Frontal cortex (tissue), 4 donors: ENCODE data around the gene LGALS7B. TPM values are rescaled to one million over a fixed set of nuclear protein-coding genes. Genes with fewer than 3 reads are reported as not detected.
"Not testable (repeated sequence)": the region's sequence is repeated elsewhere in the genome, so short reads cannot be mapped to it uniquely, and the experiment has no call there.

ENCODE experiments used
- DNase-seq, 2 donors: peaks; one replicate each; pipeline ENCODE4 v3.0.0; 2012; ENCODE audit warnings: low spot score in 2 of 2
- FAIRE-seq: peaks from 2 replicates; lab custom pipeline; 2012; peaks lifted over from hg19 to GRCh38; lab: Jason Lieb, UNC
- total RNA-seq: library from RNA; depleted of rRNA; stranded (reverse); fragments of >200 nt; gene quantifications from one replicate; pipeline ENCODE4 v1.2.3, GENCODE V29; 2014
- donor health status: control.
- donor health status: control.
- donor health status: control.

Gene LGALS7B
- total RNA-seq, 1 donor from 2014 or later, result not detected

DNA sequence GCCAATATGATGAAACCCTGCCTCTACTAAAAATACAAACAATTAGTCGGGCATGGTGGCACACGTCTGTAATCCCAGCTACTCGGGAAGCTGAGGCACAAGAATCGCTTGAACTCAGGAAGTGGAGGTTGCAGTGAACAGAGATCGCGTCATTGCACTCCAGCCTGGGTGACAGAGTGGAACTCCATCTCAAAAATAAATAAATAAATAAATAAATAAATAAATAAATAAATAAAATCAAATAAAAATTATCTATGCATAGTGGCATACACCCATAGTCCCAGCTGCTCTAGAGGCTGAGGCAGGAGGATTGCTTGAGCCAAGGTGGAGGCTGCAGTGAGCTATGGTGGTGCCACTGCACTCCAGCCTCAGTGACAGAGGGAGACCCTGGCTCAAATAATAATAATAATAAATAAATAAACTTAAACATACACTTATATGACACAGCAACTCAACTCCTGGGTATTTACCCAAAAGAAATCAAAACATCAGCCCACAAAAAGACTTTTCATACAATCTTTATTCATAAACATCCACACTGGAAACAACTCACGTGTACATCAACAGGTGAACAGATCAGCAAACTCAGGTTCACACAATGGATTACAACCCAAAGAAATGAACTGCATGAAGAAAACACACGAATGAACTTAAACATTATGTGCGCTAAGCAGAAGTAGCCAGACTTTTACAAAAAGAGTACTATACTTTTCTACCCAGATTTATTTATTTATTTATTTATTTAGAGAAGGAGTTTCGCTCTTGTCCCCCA lies 22.5 kb upstream of the LGALS7B start:
- no peak for FAIRE-seq
- no peak for DNase-seq

DNA sequence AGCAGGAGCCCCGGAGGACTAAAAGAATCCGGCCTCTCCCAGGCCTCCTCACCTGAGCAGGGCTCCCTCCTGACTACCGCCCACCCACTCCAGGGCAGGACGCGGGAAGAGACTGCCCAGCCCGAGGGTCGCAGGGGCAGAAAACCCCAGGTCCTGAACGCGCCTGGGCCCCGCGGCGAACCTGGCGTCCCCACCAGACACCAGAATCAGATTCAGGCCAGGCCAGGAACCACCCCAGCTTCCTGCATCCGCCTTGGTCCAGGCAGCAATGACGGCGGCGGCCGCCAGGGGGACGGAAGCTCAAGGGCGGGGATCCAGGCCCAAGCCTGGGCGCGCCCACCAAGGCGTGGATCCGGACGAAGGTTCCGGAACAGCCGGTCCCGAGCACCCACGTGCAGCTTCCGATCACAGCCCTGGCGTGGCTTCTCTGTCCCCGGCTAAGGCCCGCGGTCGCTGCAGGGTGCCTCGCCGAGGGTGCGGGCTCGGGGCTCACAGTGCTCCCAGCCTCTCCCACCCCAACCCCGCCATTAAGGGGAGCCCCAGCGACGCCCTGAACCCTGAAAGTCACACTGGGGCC lies 19.3 kb upstream of the LGALS7B start:
- FAIRE-seq, result no peak
- DNase-seq, result peak; percentile 72 to 73

DNA sequence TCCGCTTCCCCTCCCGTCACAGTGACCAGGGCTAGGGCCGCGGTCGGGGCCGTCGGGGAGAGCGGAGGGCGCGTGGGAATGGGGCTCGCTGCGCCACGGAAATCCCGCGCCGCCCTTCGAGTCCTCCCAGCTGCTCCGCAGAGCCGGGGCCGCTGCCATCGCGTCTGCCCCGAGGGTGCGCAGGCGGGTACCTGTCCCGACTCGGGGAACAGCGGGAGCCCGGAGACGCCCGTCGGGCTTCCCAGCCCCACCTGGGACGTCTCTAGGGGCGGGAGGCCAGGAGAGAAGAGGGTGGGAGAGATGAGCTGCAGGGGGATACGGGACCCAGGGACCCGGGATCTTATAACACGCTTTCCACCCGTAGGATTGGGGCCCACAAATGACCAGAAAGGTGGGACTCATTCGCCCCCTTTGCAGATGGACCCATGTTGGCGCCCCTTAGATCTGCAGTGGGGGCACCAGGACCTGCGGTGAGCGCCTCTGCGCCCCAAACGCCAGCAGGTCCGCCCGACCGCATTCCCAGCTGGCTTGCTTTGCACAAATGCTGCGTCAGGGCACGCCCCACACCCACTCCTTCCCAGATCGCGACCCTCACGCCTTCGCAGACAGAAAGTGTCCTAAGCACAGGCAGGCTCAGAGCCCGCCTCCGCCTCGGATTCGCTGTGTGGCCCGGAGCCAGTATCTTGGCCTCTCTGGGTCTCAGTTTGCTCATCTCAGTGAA lies 18.6 kb upstream of the LGALS7B start:
- DNase-seq, FAIRE-seq: not testable (repeated sequence)

DNA sequence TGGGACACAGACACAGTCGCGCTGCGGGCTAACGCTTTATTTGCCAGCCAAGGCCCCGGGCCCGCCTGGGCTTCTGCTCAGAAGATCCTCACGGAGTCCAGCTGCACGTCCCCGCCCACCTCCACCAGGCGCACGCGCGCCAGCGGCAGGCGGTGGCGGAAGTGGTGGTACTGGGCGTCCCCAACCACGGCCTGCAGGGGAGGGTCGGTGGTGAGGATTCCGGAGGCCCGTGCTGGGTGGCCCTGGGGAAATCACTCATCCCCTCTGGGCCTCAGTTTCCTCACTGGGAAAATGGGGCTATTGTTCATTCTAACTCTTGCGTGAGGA lies 18.1 kb upstream of the LGALS7B start:
- not testable (repeated sequence) for FAIRE-seq

DNA sequence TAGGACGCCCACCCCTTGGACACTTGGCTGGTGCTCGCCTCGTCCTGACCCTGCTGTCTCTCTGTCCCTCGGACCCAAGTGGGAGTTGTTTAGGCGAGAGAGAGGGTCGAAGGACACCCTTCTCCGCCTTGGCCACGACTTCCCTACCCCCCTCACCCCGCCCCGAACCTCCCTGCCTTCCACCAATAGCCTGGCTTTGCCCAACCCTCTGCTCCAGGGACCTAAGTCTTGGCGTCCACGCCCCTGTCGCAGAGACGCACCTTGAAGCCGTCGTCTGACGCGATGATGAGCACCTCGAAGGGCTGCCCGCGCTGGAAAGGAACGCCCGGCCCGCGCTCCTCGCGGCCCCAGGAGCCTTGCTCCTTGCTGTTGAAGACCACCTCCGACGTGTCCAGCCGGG lies 17.4 kb upstream of the LGALS7B start:
- not testable (repeated sequence) for FAIRE-seq, DNase-seq

More for the DNA sequence above, 18.1 kb upstream of the LGALS7B start:
- DNase-seq, result not testable (repeated sequence)

DNA sequence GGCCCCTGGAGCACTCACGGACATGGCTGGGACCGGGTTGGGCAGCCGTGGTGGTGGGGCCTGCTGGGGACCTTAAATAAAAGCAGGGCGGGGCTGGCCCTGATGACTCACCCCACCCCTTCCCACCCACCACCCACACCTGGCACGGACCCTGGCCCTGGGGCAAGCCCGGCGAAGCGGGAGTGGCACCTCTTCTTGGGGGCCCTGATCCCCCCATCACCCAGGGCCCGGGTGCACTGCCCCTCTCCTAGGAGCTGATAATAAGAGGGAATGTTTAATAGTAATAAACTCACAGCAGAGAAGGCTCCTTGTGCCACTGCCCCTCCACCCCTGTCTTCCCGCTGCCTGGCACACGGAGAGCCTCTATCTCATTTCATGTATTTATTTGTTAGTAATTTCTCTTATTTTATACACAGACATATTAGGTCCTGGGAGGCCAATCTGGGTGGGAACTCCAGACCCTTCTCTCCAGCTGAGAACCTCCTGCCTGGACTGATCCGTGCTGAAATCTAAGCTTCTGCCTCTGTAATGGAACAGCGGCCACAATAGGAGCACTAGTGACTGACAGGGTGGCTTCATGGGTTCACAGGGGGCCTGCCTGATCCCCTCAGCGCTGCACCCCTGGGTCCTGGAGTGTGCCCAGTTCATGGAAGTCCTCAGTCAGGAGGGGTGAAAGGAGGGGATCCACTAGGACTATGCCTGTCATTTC lies 15.4 kb upstream of the LGALS7B start, which contains the start of gene LGALS7:
LGALS7 (minus strand) TSS at position 49 of the 709 bp plus-strand sequence; CDS start at position 24, 25 bp downstream.
- FAIRE-seq (no peak), DNase-seq (no peak)

DNA sequence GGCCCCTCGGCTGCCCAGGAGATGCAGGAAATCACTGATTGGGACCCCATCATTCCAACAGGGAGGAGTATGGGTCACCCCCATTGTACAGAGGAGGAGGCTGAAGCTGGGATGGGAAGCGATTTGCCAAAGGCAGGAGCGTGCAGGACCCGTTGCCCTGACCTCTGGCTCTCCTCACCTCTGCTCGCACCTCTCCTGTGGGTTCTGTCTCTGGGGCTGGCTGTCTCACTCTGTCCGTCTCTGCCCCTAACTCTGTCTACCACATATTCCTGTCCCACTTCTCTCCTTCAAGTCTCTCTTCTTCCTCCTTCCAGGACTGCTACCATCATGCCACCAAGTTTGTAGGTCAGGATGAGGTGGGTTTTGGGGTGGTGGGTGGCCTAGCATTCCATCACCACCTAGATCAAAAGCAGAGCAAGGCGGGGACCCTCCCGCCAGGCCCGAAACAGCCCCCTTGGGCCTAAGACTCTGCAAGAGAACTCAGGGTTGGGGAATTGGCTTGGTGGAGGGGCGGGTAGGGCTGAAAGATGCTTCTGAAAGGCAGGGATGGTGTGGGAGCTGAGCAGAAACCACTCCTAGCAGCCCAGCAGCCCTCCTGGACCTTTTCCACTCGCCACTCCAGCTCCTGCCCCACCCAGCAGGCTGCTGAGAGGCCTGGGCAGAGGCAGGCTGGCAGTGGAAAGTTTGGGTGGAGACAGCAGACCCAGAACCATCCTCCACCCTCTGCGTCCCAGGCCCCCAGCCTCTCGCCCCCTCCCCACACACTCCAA lies 14.6 kb upstream of the LGALS7B start:
- FAIRE-seq, result no peak
- DNase-seq, result no peak

DNA sequence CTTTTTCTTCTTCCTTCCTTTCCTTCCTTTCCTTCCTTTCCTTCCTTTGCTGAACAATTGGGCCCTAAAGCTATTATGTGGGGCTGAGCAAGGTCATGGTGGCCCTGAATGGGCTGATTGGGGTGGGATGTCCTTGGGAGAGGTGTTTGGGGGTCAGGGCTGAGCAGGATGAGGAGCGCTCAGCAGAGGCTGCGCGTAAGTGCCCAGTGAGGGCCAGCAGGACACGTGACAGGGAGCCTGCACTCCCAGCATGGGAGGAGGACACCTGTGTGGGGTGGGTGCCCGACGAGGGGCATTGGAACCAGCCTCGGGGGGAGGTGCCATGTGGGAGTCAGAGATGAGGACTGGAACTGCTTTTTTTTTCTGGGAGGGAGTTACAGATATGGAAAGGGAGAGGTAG lies 10.3 kb upstream of the LGALS7B start:
- DNase-seq (no peak), FAIRE-seq (no peak)

DNA sequence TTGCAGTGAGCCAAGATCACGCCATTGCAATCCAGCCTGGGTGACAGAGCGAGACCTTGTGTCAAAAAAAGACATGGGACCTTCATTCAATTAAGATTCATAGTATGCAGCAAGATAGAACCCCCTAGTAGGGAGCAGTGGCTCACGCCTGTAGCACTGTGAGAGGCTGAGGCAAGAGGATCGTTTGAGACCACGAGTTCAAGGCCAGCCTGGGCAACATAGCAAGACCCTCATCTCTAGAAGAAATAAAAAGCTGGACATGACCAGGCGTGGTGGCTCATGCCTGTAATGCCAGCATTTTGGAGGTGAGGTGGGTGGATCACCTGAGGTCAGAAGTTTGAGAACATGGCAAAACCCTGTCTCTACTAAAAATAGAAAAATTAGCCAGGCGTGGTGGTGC lies 8.6 kb upstream of the LGALS7B start:
- DNase-seq, result no peak
- FAIRE-seq, result no peak

DNA sequence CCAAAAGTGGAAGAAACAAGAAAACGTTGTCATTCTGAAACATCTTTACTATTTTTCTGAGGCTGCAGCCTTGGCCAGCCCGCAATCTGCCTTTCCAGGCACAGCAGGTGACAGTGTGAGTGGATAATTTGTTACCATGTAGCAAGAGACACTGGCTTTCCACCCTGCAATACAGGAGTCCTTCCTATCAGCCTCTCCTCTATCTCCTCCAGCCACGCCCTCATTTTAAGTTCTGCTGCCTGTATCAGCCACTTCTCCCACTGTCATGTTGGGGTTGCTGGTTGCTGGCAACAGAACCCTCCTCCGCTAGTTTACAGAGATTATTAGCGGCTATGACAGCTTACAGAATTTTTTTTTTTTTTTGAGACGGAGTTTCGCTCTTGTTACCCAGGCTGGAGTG lies 7.9 kb upstream of the LGALS7B start:
- no peak for DNase-seq

DNA sequence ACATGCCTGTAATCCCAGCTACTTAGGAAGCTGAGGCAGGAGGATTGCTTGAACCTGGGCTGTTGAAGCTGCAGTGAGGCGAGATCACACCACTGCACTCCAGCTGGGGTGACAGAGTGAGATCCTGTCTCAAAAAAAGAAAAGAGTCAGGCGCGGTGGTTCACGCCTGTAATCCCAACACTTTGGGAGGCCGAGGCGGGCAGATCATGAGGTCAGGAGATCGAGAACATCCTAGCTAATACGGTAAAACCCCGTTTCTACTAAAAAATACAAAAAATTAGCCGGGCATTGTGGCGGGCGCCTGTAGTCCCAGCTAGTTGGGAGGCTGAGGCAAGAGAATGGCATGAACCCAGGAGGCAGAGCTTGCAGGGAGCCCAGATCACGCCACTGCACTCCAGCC lies 6.8 kb upstream of the LGALS7B start:
- not testable (repeated sequence) for FAIRE-seq, DNase-seq

More for the DNA sequence above, 7.9 kb upstream of the LGALS7B start:
- no peak for FAIRE-seq

DNA sequence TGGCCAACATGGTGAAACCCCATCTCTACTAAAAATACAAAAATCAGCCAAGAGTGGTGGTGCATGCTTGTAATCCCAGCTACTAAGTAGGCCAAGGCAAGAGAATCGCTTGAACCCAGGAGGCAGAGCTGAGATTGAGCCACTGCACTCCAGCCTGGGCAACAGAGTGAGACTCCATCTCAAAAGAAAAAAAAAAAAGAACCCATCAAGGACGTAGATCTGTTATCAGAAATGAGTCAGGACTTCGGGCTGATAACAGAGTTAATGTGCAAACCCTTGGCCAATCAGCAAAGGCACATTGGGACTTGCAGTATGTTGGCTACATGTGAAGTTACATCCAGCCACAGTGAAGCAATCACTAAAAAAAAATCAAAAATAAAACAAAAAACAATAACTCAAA lies 4.8 kb upstream of the LGALS7B start:
- DNase-seq (no peak), FAIRE-seq (no peak)

DNA sequence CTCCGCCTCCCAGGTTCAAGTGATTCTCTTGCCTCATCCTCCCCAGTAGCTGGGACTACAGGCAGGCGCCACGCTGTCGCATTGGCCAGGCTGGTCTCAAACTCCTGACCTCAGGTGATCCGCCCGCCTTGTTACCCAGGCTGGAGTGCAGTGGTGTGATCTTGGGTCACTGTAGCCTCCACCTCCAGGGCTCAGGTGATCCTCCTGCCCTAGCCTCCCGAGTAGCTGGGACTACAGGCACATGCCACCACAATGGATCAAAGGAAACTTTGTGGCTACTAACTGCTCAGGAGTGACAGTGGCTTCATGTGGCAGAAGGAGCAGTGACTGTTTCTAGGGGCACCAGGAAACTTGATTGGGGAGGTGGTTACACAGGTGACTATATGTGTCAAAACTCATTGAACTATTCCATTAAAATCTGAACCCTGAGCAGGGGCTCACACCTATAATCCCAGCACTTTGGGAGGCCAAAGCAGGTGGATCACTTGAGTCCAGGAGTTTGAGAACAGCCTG lies 3.8 kb upstream of the LGALS7B start:
- DNase-seq (no peak), FAIRE-seq (no peak)

DNA sequence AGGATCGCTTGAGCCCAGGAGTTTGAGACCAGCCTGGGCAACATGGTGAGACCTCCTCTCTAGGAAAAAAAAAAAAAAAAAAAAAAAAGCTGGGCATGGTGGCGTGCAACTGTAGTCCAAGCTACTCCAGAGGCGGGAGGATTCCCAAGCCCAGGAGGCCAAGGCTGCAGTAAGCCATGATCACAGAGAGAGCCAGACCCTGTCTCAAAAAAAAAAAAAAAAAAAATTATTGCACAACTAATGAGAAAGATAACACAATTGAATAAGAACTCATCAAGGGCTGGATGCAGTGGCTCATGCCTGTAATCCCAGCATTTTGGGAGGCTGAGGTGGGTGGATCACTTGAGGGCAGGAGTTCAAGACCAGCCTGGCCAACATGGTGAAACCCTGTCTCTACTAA lies 2.9 kb upstream of the LGALS7B start:
- DNase-seq, FAIRE-seq: not testable (repeated sequence)

DNA sequence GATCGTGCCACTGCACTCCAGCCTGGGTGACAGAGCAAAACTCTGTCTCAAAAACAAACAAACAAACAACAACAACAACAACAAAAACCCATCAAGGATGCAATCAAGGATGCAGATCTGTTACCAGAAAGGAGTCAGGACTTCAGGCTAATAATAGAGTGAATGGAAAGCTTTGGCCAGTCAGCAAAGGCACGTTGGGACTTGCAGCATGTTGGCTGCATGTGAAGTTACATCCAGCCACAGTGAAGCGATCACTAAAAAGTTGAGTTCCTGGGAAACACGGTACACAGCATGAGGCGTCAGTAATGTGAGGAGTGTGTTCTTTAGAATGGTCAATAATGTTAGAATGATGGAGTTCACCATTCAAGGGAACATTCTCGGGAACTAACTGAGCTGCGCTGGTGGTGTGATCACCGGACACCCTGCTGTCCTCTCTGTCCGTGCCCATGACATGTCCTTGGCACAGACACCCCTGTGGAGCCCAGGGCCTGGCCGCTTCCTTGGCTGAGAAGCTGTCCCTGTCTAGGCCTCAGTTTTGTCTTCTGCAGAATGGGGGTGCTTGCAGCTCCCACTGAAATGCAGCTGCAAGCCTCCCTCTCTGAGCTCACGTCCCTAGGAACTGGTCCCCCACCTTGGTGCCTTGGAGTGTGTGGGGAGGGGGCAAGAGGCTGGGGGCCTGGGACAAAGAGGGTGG lies 2.3 kb upstream of the LGALS7B start:
- no peak for FAIRE-seq

DNA sequence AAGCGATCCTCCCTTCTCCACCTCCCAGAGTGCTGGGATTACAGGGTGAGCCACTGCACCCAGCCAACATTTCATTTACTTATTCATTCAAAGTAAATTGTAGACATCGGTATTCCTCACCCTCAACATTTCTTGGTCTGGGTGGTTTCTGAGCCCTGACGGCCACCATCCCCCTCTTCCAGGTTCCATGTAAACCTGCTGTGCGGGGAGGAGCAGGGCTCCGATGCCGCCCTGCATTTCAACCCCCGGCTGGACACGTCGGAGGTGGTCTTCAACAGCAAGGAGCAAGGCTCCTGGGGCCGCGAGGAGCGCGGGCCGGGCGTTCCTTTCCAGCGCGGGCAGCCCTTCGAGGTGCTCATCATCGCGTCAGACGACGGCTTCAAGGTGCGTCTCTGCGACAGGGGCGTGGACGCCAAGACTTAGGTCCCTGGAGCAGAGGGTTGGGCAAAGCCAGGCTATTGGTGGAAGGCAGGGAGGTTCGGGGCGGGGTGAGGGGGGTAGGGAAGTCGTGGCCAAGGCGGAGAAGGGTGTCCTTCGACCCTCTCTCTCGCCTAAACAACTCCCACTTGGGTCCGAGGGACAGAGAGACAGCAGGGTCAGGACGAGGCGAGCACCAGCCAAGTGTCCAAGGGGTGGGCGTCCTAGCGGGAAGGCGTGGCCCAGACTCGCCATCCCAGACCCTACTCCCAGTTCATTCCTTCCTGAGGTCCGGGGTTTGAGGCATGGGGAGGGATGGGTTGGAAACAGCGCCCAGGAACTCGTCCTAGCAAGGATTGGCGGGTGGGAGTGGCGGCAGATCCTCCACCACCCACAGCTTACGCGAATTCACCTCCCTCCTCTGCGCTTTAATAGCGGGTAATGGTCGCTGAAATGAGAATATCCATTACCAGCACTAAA lies 1.8 kb downstream of the LGALS7B start:
- not testable (repeated sequence) for FAIRE-seq, DNase-seq

More for the DNA sequence above, 2.3 kb upstream of the LGALS7B start:
- no peak for DNase-seq

DNA sequence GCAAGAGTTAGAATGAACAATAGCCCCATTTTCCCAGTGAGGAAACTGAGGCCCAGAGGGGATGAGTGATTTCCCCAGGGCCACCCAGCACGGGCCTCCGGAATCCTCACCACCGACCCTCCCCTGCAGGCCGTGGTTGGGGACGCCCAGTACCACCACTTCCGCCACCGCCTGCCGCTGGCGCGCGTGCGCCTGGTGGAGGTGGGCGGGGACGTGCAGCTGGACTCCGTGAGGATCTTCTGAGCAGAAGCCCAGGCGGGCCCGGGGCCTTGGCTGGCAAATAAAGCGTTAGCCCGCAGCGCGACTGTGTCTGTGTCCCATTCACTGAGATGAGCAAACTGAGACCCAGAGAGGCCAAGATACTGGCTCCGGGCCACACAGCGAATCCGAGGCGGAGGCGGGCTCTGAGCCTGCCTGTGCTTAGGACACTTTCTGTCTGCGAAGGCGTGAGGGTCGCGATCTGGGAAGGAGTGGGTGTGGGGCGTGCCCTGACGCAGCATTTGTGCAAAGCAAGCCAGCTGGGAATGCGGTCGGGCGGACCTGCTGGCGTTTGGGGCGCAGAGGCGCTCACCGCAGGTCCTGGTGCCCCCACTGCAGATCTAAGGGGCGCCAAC lies 2.6 kb downstream of the LGALS7B start:
- DNase-seq, FAIRE-seq: not testable (repeated sequence)
